ENCODE measurements around the gene CDCP1.

DNA sequence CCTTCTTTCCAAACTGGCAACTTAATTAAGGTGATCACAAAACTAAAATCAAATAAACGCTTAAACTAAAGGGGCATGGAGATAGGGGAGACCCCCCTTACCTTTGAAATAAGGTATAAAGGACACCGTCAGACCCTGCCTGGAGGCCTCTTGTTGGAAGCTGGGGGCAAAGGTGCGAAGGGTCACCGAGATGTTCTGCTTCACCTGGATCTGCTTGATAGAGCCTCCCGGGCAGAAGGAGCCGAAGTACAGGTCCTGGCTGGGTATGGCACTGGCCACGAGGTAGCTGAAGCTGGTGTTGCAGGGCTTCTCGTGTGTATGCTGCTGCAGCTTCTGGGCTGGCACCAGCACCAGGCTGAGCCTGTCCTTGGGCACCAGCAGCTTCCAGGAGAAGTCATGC is 53.0 kb downstream of the CDCP1 start:
- TF ChIP-seq POLR2A (IDR thresholded peaks at IDR 0.05) (no peak), CTCF (IDR thresholded peaks at IDR 0.05) (no peak)
